GM12878 (cell line): ENCODE data around the gene KRTAP5-3.

Source experiments
- BMI1 ChIP-seq: fragments of 450-650 bp; IDR thresholded peaks from 2 replicates; pipeline ENCODE4 v1.6.1; 2016; ENCODE audit warnings: mild to moderate bottlenecking, moderate library complexity, borderline replicate concordance
- CBFB ChIP-seq: IDR thresholded peaks from 2 replicates; pipeline ENCODE4 v1.6.1; 2016; ENCODE audit warnings: antibody characterized with exemption, low read depth
- CHD1 ChIP-seq: IDR thresholded peaks from 2 replicates; pipeline ENCODE4 v1.6.1; 2012; ENCODE audit warnings: low read depth, low read length, improper control_type of control experiment
- CHD2 ChIP-seq: IDR thresholded peaks from 2 replicates; pipeline ENCODE4 v1.6.1; 2011; ENCODE audit warnings: low read depth, low read length, improper control_type of control experiment, borderline replicate concordance
- CTCF ChIP-seq, 3 experiments: IDR thresholded peaks in 2 of 3; conservative IDR thresholded peaks in 1 of 3; 2 replicates each; pipeline ENCODE4 v1.5.1; 2011; ENCODE audit warnings: low read depth in 3 of 3, low read length in 3 of 3, mild to moderate bottlenecking in 3 of 3, control low read depth in 2 of 3, moderate library complexity in 2 of 3, inconsistent platforms in 1 of 3, mixed read lengths in 1 of 3; ENCODE audit not compliant: control insufficient read depth in 2 of 3, insufficient read depth in 1 of 3; ENCODE audit errors: extremely low read depth in 1 of 3
- GABPA ChIP-seq: IDR thresholded peaks from 2 replicates; pipeline ENCODE4 v1.6.1; 2014; ENCODE audit warnings: antibody characterized with exemption, low read depth, mild to moderate bottlenecking, inconsistent platforms
- MXI1 ChIP-seq: fragments of 150-350 bp; IDR thresholded peaks from 2 replicates; pipeline ENCODE4 v1.6.1; 2011; ENCODE audit warnings: low read depth, mild to moderate bottlenecking, inconsistent platforms, low read length, improper control_type of control experiment
- POLR2A ChIP-seq: IDR thresholded peaks from 2 replicates; pipeline ENCODE4 v1.6.1; 2011; ENCODE audit warnings: low read depth, mild to moderate bottlenecking, low read length
- POLR2AphosphoS5 ChIP-seq: IDR thresholded peaks from 2 replicates; pipeline ENCODE4 v1.6.1; 2011; ENCODE audit warnings: mild to moderate bottlenecking, low read length, inconsistent platforms
- SP1 ChIP-seq: IDR thresholded peaks from one replicate; pipeline ENCODE4 v1.6.1; 2011; ENCODE audit warnings: low read depth, low read length

DNA sequence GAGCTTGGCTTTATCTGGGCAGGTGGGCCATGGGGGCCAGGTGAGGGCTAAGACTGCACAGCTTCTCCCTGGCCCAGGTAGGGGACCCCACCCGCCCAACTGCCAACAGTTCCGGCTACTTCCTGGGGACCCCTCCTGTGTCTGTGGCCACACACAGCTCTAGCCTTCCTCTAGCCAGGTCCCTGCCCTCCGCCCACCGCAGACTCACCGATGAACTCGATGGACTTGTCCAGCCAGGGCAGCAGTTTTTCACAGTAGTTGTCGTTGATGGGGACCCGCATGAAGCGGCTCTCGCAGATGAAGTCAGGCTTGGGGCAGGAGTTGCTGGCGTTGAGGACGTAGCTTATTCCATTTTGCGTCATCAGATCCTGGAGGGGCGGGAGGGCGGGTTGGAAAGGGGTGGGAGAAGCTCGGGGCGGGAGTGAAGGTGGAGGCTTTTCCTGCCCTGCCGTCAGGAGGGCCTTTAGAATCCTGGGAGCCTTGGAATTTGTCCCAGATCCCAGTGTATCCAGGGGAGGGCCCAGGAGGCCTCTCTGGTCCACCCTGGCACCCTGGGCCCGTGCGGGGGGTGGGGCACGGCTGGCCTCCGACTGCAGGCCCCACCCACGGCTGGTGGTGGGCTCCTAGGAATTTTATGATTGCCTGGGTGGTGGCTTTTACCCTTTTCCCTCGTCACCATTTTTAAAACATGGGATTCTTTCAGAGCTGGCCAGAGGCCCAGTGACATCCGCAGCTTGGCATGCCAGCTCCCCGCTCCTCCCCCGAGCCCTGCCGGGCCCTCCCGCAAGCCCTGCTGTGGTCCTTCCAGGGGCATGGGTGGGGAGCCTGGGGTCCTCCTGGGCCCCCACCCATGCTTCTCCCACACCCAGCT lies 50.1 kb downstream of the KRTAP5-3 start:
- TF ChIP-seq BMI1 (no peak), POLR2A (no peak), GABPA (no peak), CTCF (IDR thresholded peaks at IDR 0.05 in 2 of 3, conservative IDR thresholded peaks at IDR 0.05 in 1 of 3; ENCODE audit: control insufficient read depth in 2 of 3, extremely low read depth in 1 of 3, insufficient read depth in 1 of 3, low read depth in 3 of 3, low read length in 3 of 3) (no peak), CBFB (no peak), CHD1 (no peak), CHD2 (no peak), POLR2AphosphoS5 (no peak), SP1 (no peak), MXI1 (no peak)
